ENCODE results near the gene SRGAP3.

DNA sequence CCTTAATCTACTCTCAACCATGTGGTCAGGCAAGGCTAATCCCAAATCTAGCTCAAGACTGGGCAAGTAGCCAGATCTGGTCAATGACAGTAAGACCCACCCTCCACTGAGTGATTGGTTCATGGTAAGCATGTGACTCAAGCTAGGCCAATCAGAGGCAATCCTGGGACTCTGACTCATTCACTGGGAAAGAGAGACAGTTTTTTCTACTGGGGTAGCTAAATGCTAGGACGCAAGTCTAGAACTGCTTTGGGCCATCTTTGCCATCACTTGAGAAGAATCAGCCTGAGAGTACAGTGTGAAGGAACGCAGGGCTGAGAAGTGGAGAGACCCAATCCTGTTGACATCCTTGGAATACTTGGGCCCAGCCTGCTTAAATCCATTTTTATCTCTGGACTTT, 276.8 kb downstream of the SRGAP3 start:
- TF ChIP-seq POLR2A (IDR thresholded peaks at IDR 0.05), result no peak
- TF ChIP-seq, protein P1, sequence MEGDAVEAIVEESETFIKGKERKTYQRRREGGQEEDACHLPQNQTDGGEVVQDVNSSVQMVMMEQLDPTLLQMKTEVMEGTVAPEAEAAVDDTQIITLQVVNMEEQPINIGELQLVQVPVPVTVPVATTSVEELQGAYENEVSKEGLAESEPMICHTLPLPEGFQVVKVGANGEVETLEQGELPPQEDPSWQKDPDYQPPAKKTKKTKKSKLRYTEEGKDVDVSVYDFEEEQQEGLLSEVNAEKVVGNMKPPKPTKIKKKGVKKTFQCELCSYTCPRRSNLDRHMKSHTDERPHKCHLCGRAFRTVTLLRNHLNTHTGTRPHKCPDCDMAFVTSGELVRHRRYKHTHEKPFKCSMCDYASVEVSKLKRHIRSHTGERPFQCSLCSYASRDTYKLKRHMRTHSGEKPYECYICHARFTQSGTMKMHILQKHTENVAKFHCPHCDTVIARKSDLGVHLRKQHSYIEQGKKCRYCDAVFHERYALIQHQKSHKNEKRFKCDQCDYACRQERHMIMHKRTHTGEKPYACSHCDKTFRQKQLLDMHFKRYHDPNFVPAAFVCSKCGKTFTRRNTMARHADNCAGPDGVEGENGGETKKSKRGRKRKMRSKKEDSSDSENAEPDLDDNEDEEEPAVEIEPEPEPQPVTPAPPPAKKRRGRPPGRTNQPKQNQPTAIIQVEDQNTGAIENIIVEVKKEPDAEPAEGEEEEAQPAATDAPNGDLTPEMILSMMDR (IDR thresholded peaks at IDR 0.05), result no peak
- no peak for TF ChIP-seq POLR2AphosphoS5 (IDR thresholded peaks at IDR 0.05)
